Uterus (tissue), 2 donors: ENCODE results near the gene HSFX4.

Source experiments
- POLR2A ChIP-seq, 2 donors: fragments of 450-650 bp; IDR thresholded peaks; one replicate each; pipeline ENCODE4 v1.6.1; 2016; ENCODE audit warnings: antibody characterized with exemption in 2 of 2, mild to moderate bottlenecking in 1 of 2, moderate library complexity in 1 of 2
- TF ChIP-seq, protein P1 (sequence below), 4 experiments: fragments of 200-600 bp in 2 of 4; fragments of 450-650 bp in 2 of 4; sonication (generic) in 2 of 4; IDR thresholded peaks; one replicate each; pipeline ENCODE4 v1.5.1; 2016 to 2019; ENCODE audit warnings: antibody characterized with exemption in 4 of 4, mild to moderate bottlenecking in 2 of 4, moderate library complexity in 1 of 4

DNA sequence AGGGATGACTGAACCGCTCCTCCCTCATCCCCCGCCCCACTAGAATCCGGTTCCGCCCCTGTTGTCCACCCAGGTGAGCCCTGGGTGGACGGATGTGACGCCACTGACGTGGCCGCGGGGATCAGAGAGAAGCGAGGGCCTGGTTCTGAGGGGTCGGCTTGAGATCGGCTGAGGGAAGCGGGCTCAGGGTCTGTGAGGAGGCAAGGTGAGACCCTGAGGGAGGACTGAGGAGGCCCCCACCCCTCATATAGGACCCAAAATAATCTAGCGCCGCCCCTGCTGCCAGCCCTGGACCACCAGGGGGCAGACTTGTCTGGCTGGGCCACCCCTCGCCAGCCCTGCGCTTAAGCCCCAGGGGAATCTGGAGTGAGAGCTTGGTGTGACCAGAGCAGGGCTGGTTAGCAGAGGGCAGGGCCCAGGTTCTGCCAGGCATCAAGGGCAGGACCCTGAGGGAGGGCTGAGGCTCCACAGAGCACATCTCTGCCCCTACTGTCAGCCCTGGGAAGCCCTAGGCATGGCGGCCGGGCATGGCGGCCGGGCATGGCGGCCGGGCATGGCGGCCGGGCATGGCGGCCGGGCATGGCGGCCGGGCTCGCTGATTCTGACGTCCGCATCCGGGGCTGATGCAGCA, 48.2 kb upstream of the HSFX4 start, which contains the start of gene MAGEA8:
- TF ChIP-seq, protein P1, sequence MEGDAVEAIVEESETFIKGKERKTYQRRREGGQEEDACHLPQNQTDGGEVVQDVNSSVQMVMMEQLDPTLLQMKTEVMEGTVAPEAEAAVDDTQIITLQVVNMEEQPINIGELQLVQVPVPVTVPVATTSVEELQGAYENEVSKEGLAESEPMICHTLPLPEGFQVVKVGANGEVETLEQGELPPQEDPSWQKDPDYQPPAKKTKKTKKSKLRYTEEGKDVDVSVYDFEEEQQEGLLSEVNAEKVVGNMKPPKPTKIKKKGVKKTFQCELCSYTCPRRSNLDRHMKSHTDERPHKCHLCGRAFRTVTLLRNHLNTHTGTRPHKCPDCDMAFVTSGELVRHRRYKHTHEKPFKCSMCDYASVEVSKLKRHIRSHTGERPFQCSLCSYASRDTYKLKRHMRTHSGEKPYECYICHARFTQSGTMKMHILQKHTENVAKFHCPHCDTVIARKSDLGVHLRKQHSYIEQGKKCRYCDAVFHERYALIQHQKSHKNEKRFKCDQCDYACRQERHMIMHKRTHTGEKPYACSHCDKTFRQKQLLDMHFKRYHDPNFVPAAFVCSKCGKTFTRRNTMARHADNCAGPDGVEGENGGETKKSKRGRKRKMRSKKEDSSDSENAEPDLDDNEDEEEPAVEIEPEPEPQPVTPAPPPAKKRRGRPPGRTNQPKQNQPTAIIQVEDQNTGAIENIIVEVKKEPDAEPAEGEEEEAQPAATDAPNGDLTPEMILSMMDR (IDR thresholded peaks at IDR 0.05): no peak
- no peak for TF ChIP-seq POLR2A (IDR thresholded peaks at IDR 0.05)
